ENCODE results near the gene DACT2.

- no peak for TF ChIP-seq CTCF (IDR thresholded peaks at IDR 0.05)
- TF ChIP-seq ZFX (IDR thresholded peaks at IDR 0.05; ENCODE audit: borderline replicate concordance) = no peak
Measured at GRCh38 chr6:168362276-168362990, 42.9 kb upstream of the DACT2 start.
